ENCODE measurements around the gene SPARCL1.

DNA sequence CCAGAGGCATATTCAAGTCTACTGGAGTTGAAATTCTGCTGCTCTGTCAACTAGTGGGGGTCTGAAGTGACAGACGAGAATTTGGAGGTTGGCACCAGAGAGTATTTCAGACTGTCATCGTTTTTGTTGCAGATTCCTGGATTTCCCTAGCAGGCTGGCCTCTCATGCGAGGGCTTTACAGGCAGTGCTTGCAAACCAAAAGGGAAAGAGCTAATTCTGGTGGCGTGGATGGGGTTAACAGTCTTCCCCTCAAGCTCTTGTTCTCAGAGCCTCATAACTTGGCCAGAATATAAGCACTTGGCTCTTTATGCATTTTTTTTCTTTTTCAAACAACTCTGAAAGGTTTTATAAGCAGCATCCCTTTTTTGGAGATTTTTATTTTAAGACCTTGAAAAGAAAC lies at the start of gene SPARCL1:
- no peak for TF ChIP-seq CTCF (conservative IDR thresholded peaks at IDR 0.05; ENCODE audit: low read length)
- no peak for TF ChIP-seq EZH2phosphoT487 (IDR thresholded peaks at IDR 0.05; ENCODE audit: borderline replicate concordance, low read depth, low read length)

All from OCI-LY7 (cell line).